HCT116 (cell line): Measurements from ENCODE around the gene ZNF155. TPM values are rescaled to one million over a fixed set of nuclear protein-coding genes. Genes with fewer than 3 reads are reported as not detected.

Source experiments
- ATAC-seq: fragments of 200-7000 bp; cut with Tn5 transposase; 2 replicates; pipeline ENCODE4 v1.9.1; 2020; ENCODE audit warnings: mild to moderate bottlenecking, moderate library complexity
- BruUV-seq: library from RNA; stranded (reverse); fragments of 400-500 nt; replicated peaks from 2 replicates; lab custom pipeline; 2021; lab: Mats Ljungman, UMichigan
- CTCF ChIA-PET: fragments of 300-600 bp; sonication (Branson Sonifier 250); formaldehyde crosslinking; loops from one replicate; lab custom pipeline; 2021; ENCODE audit warnings: antibody characterized with exemption; lab: Charles Lee
- POLR2A ChIA-PET: fragments of 300-600, 350-600 bp; sonication (Branson Sonifier 250); formaldehyde crosslinking; loops from one replicate; lab custom pipeline; 2021; ENCODE audit warnings: antibody characterized with exemption; lab: Charles Lee
- RAD21 ChIA-PET, 2 experiments: fragments of 300-600 bp; sonication (Branson Sonifier 250); formaldehyde crosslinking; loops; one replicate each; lab custom pipeline; 2023; ENCODE audit warnings: low total read pairs in 2 of 2; ENCODE audit not compliant: uncharacterized antibody in 2 of 2, unreplicated experiment in 2 of 2, low non-redundant PET in 1 of 2; lab: Charles Lee
- DNase-seq: peaks from one replicate; pipeline ENCODE4 v3.0.0-alpha.2; 2010; ENCODE audit warnings: low read depth, low spot score
- H2AFZ ChIP-seq: fragments of 200-600 bp; shearing (Covaris generic), sonication (generic); 2 replicates; pipeline ENCODE4 v1.6.1; 2017; ENCODE audit warnings: low read depth, mixed run types, mixed read lengths, antibody characterized with exemption, low read length; ENCODE audit not compliant: poor library complexity, severe bottlenecking
- H3K27ac ChIP-seq: 2 replicates; pipeline ENCODE4 v1.5.1; 2012; ENCODE audit warnings: low read depth, low read length
- H3K27me3 ChIP-seq: fragments of 200-600 bp; sonication (generic); 2 replicates; pipeline ENCODE4 v1.6.1; 2016; ENCODE audit warnings: mixed run types, low read length, mixed read lengths; ENCODE audit not compliant: insufficient read depth
- H3K36me3 ChIP-seq, 2 experiments: fragments of 200-500 bp in 1 of 2; fragments of 200-600 bp in 1 of 2; sonication (Bioruptor generic) in 1 of 2; sonication (generic) in 1 of 2; 2 replicates each; pipeline versions ENCODE4 v1.5.1 to v1.6.1; 2014 to 2016; ENCODE audit warnings: low read length in 2 of 2, inconsistent platforms in 1 of 2, mixed read lengths in 1 of 2, mixed run types in 1 of 2; ENCODE audit not compliant: insufficient read depth in 2 of 2, control insufficient read depth in 1 of 2
- H3K4me1 ChIP-seq, 2 experiments: fragments of 200-600 bp in 1 of 2; sonication (generic) in 1 of 2; 2 replicates each; pipeline versions ENCODE4 v1.5.1 to v1.6.1; 2012 to 2017; ENCODE audit warnings: low read length in 2 of 2, inconsistent platforms in 1 of 2, mild to moderate bottlenecking in 1 of 2, mixed read lengths in 1 of 2, mixed run types in 1 of 2, moderate library complexity in 1 of 2; ENCODE audit not compliant: insufficient read depth in 2 of 2, control insufficient read depth in 1 of 2
- H3K4me2 ChIP-seq: fragments of 200-600 bp; sonication (generic); 2 replicates; pipeline ENCODE4 v1.6.1; 2017; ENCODE audit warnings: mixed run types, low read length, mixed read lengths
- H3K4me3 ChIP-seq, 2 experiments: fragments of 200-600 bp in 1 of 2; sonication (generic) in 1 of 2; replicated peaks in 1 of 2; 2 replicates each; pipeline ENCODE4 v1.5.1; 2011 to 2016; ENCODE audit warnings: low read length in 2 of 2, control low read depth in 1 of 2, low read depth in 1 of 2, mild to moderate bottlenecking in 1 of 2, mixed read lengths in 1 of 2, mixed run types in 1 of 2
- H3K79me2 ChIP-seq: fragments of 200-600 bp; sonication (generic); 2 replicates; pipeline ENCODE4 v1.6.1; 2017; ENCODE audit warnings: mild to moderate bottlenecking, mixed run types, low read length, moderate library complexity, mixed read lengths; ENCODE audit not compliant: insufficient read depth
- H3K9ac ChIP-seq: fragments of 200-600 bp; sonication (generic); 2 replicates; pipeline ENCODE4 v1.6.1; 2016; ENCODE audit warnings: low read length, mixed read lengths
- H3K9me2 ChIP-seq: fragments of 200-600 bp; sonication (generic), shearing (Covaris generic); 2 replicates; pipeline ENCODE4 v1.6.1; 2017; ENCODE audit warnings: mixed run types, mild to moderate bottlenecking, moderate library complexity; ENCODE audit not compliant: insufficient read depth
- H3K9me3 ChIP-seq, 2 experiments: fragments of 200-500 bp in 1 of 2; fragments of 200-600 bp in 1 of 2; sonication (Bioruptor generic) in 1 of 2; sonication (generic) in 1 of 2; 2 replicates each; pipeline ENCODE4 v1.6.1; 2014 to 2017; ENCODE audit warnings: low read length in 2 of 2, mixed read lengths in 2 of 2, inconsistent platforms in 1 of 2, low read depth in 1 of 2, mild to moderate bottlenecking in 1 of 2, mixed run types in 1 of 2, moderate library complexity in 1 of 2; ENCODE audit not compliant: control insufficient read depth in 1 of 2, insufficient read depth in 1 of 2
- H4K20me1 ChIP-seq: fragments of 200-600 bp; sonication (generic), shearing (Covaris generic); 2 replicates; pipeline ENCODE4 v1.6.1; 2017; ENCODE audit warnings: mixed run types, mild to moderate bottlenecking, moderate library complexity; ENCODE audit not compliant: insufficient read depth
- CBX3 ChIP-seq: IDR thresholded peaks from 2 replicates; pipeline ENCODE4 v1.6.1; 2012; ENCODE audit warnings: low read depth
- CEBPB ChIP-seq: IDR thresholded peaks from 2 replicates; pipeline ENCODE4 v1.6.1; 2012; ENCODE audit warnings: low read depth
- EGR1 ChIP-seq: IDR thresholded peaks from 2 replicates; pipeline ENCODE4 v1.6.1; 2012; ENCODE audit warnings: low read depth
- ELF1 ChIP-seq: IDR thresholded peaks from 2 replicates; pipeline ENCODE4 v1.6.1; 2012; ENCODE audit warnings: low read depth, borderline replicate concordance
- EZH2 ChIP-seq: fragments of 200-600 bp; sonication (generic); IDR thresholded peaks from 2 replicates; pipeline ENCODE4 v1.6.1; 2017; ENCODE audit warnings: antibody characterized with exemption, mixed run types
- EZH2phosphoT487 ChIP-seq: fragments of 200-600 bp; IDR thresholded peaks from 2 replicates; pipeline ENCODE4 v1.6.1; 2018; ENCODE audit warnings: antibody characterized with exemption, borderline replicate concordance
- FOSL1 ChIP-seq: IDR thresholded peaks from 2 replicates; pipeline ENCODE4 v1.6.1; 2012; ENCODE audit warnings: low read depth
- POLR2A ChIP-seq: IDR thresholded peaks from 2 replicates; pipeline ENCODE4 v1.7.0; 2011; ENCODE audit warnings: borderline replicate concordance; ENCODE audit not compliant: insufficient read depth, insufficient read length; ENCODE audit errors: extremely low read depth
- RAD21 ChIP-seq: IDR thresholded peaks from 2 replicates; pipeline ENCODE4 v1.6.1; 2012; ENCODE audit warnings: low read depth, mild to moderate bottlenecking
- REST ChIP-seq: IDR thresholded peaks from 2 replicates; pipeline ENCODE4 v1.6.1; 2012; ENCODE audit warnings: low read depth
- SIN3A ChIP-seq: IDR thresholded peaks from 2 replicates; pipeline ENCODE4 v1.6.1; 2012; ENCODE audit warnings: low read depth
- YY1 ChIP-seq: IDR thresholded peaks from 2 replicates; pipeline ENCODE4 v1.6.1; 2011; ENCODE audit warnings: low read length, low read depth, moderate library complexity, mild to moderate bottlenecking; ENCODE audit not compliant: insufficient replicate concordance; ENCODE audit errors: extremely low read depth
- ZBTB33 ChIP-seq: IDR thresholded peaks from 2 replicates; pipeline ENCODE4 v1.6.1; 2011; ENCODE audit warnings: mild to moderate bottlenecking, low read length, moderate library complexity; ENCODE audit not compliant: insufficient replicate concordance; ENCODE audit errors: extremely low read depth
- ZFX ChIP-seq: fragments of 450-650 bp; IDR thresholded peaks from 2 replicates; pipeline ENCODE4 v1.6.1; 2017
- intact Hi-C: fragments of 100-400 bp; cut with micrococcal nuclease; formaldehyde crosslinking; loops from 2 replicates; pipeline ENCODE4 v1.10.0; 2022
- total RNA-seq: library from RNA; stranded (reverse); gene quantifications from one replicate; pipeline ENCODE4 v1.2.1, GENCODE V29; 2021; ENCODE audit not compliant: unreplicated experiment

The ZNF155 gene
- total RNA-seq, 1 experiment from 2014 or later, result 2.2 TPM

- CTCF ChIA-PET, result no interaction called here
- DNase-seq, result no peak
- H3K36me3 ChIP-seq, result peaks cover 4 to 5% of the 10 kb centered on the region in 2 experiments; a peak in 3 of 4 replicates
Measured at GRCh38 chr19:43960411-43960810, 23.6 kb upstream of the ZNF155 start.

More at GRCh38 chr19:43960411-43960810, 23.6 kb upstream of the ZNF155 start:
- no TSS peak for BruUV-seq
- Histone ChIP-seq H3K27me3 (no peaks in the 10 kb centered on the region), H3K4me3 (no peak overlapping the region), H3K4me1 (no peaks in the 10 kb centered on the region), H3K9ac (no peak overlapping the region), H3K79me2 (no peaks in the 10 kb centered on the region), H4K20me1 (no peaks in the 10 kb centered on the region), H3K4me2 (no peak overlapping the region), H3K9me3 (peaks cover 21 to 33% of the 10 kb centered on the region in 2 experiments; a peak in 3 of 4 replicates), H3K9me2 (no peaks in the 10 kb centered on the region), H3K27ac (no peak overlapping the region), H2AFZ (no peak overlapping the region)
- no peak for ATAC-seq
- TF ChIP-seq CEBPB (no peak), ELF1 (no peak), YY1 (no peak), POLR2A (no peak), SIN3A (no peak), EGR1 (no peak), ZBTB33 (no peak), EZH2 (no peak), FOSL1 (no peak), CBX3 (no peak), REST (no peak), RAD21 (no peak), ZFX (no peak), EZH2phosphoT487 (no peak)
- intact Hi-C loops, result no loop called here
- POLR2A ChIA-PET, result no interaction called here
- RAD21 ChIA-PET, result no interaction called here
